Endodermal cell (in vitro differentiated cells): Measurements from ENCODE around the gene KCNB1. TPM values are rescaled to one million over a fixed set of nuclear protein-coding genes. Genes with fewer than 3 reads are reported as not detected.

ENCODE experiments used
- DNase-seq: peaks from one replicate; pipeline ENCODE4 v3.0.0-alpha.2; 2017
- H3K27ac ChIP-seq: 2 replicates; pipeline ENCODE4 v1.5.1; 2013; ENCODE audit warnings: mild to moderate bottlenecking, low read depth, low read length, moderate library complexity
- H3K27me3 ChIP-seq: 2 replicates; pipeline ENCODE4 v1.6.1; 2013; ENCODE audit warnings: mild to moderate bottlenecking, low read length, moderate library complexity; ENCODE audit not compliant: insufficient read depth, control insufficient read depth, poor library complexity, severe bottlenecking
- H3K36me3 ChIP-seq: 2 replicates; pipeline ENCODE4 v1.7.0; 2013; ENCODE audit warnings: mild to moderate bottlenecking, low read length, moderate library complexity; ENCODE audit not compliant: control insufficient read depth, insufficient read depth
- H3K4me1 ChIP-seq: one replicate; pipeline ENCODE4 v1.7.0; 2013; ENCODE audit warnings: low read length; ENCODE audit not compliant: control insufficient read depth, insufficient read depth
- H3K4me3 ChIP-seq: 2 replicates; pipeline ENCODE4 v1.5.1; 2013; ENCODE audit warnings: mild to moderate bottlenecking, low read length, moderate library complexity
- H3K9ac ChIP-seq: 2 replicates; pipeline ENCODE4 v1.6.1; 2013; ENCODE audit warnings: mild to moderate bottlenecking, low read length, moderate library complexity; ENCODE audit not compliant: poor library complexity, severe bottlenecking; ENCODE audit errors: extremely low read depth
- H3K9me3 ChIP-seq: 2 replicates; pipeline ENCODE4 v1.6.1; 2013; ENCODE audit warnings: mild to moderate bottlenecking, low read length, moderate library complexity; ENCODE audit not compliant: control insufficient read depth
- H3K27ac Mint-ChIP-seq: 2 replicates; pipeline ENCODE4 v1.8.0; 2020; ENCODE audit warnings: mixed read lengths
- H3K27me3 Mint-ChIP-seq: 2 replicates; pipeline ENCODE4 v1.8.0; 2021; ENCODE audit warnings: mild to moderate bottlenecking, mixed read lengths; ENCODE audit not compliant: insufficient read depth
- H3K36me3 Mint-ChIP-seq: 2 replicates; pipeline ENCODE4 v1.8.0; 2020; ENCODE audit warnings: low read depth, mixed read lengths
- H3K4me1 Mint-ChIP-seq: 2 replicates; pipeline ENCODE4 v1.8.0; 2020; ENCODE audit warnings: mixed read lengths
- H3K4me3 Mint-ChIP-seq: 2 replicates; pipeline ENCODE4 v1.8.0; 2020; ENCODE audit warnings: mild to moderate bottlenecking, moderate library complexity, mixed read lengths
- H3K9me3 Mint-ChIP-seq: 2 replicates; pipeline ENCODE4 v1.8.0; 2020; ENCODE audit warnings: mild to moderate bottlenecking, mixed read lengths
- CTCF ChIP-seq: fragments of 200-600 bp; sonication (generic); conservative IDR thresholded peaks from 2 replicates; pipeline ENCODE4 v1.5.0; 2021; ENCODE audit warnings: antibody characterized with exemption, mild to moderate bottlenecking
- WGBS, 2 experiments: methylation state at CpG; one replicate each; pipeline versions ENCODE4 v1.1.5 to v1.1.7; 2013; ENCODE audit warnings: missing lambda C conversion rate in 2 of 2, mixed read lengths in 1 of 2; ENCODE audit not compliant: insufficient coverage in 1 of 2, insufficient read length in 1 of 2; 5-methylcytosine and 5-hydroxymethylcytosine counted together
- total RNA-seq, 2 donors: library from RNA; stranded (reverse); fragmentation: NEBNext Ultra II Directional in 1 of 2; extraction: Animal tissue kit (Norgen Biotek cat#: 25700) in 1 of 2; gene quantifications; 2 replicates in 1 of 2; 3 replicates in 1 of 2; pipeline ENCODE4 v1.2.1, GENCODE V29; 2021

Gene KCNB1
- total RNA-seq, 2 donors from 2014 or later = 0.46 to 0.84 TPM

DNA sequence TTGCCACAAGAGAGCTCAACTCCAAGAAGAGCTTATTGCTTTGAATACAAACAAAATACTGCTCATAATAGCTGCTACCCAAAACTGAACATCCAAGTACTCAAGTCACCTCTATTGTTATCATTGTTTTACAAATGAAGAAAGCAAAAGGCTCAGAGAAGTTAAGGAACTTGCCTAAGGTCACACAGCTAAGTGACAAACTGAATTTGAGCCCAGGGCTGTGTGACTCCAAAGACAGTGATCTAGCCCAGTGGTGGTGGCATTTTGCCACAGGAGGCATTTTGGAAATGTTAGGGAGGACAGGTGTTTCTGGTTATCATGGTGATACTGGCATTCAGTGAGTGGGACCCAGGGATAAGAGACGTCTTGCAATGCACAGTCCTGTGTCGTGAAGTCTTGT lies 79.5 kb downstream of the KCNB1 start:
- no peak for DNase-seq
- no peaks in the 10 kb centered on the region for H3K27me3 Mint-ChIP-seq
- H3K4me3 Mint-ChIP-seq = no peak overlapping the region
- Histone ChIP-seq H3K4me1 (no peaks in the 10 kb centered on the region), H3K9me3 (peaks cover 7% of the 10 kb centered on the region), H3K4me3 (no peak overlapping the region), H3K36me3 (no peaks in the 10 kb centered on the region), H3K9ac (no peak overlapping the region), H3K27me3 (no peaks in the 10 kb centered on the region), H3K27ac (no peak overlapping the region)
- no peak overlapping the region for H3K27ac Mint-ChIP-seq
- 91 to 100% methylated on average over 2 of the region's 2 CpGs for WGBS, 2 experiments
- TF ChIP-seq CTCF = no peak
- peaks cover 4% of the 10 kb centered on the region for H3K9me3 Mint-ChIP-seq
- H3K36me3 Mint-ChIP-seq = no peaks in the 10 kb centered on the region
- H3K4me1 Mint-ChIP-seq = peaks cover 9% of the 10 kb centered on the region

- Mint-ChIP-seq H3K27ac (no peak overlapping the region), H3K27me3 (no peaks in the 10 kb centered on the region), H3K4me1 (peaks cover 7% of the 10 kb centered on the region), H3K36me3 (no peaks in the 10 kb centered on the region), H3K4me3 (no peak overlapping the region), H3K9me3 (peaks cover 4% of the 10 kb centered on the region)
- H3K9me3 ChIP-seq = peaks cover 7% of the 10 kb centered on the region
- TF ChIP-seq CTCF = no peak
- no peaks in the 10 kb centered on the region for H3K4me1 ChIP-seq
- WGBS, 2 experiments = 75 to 87% methylated on average over 1 to 3 of the region's 3 CpGs
- no peaks in the 10 kb centered on the region for H3K27me3 ChIP-seq
- H3K36me3 ChIP-seq = no peaks in the 10 kb centered on the region
- no peak overlapping the region for H3K9ac ChIP-seq
- no peak overlapping the region for H3K4me3 ChIP-seq
- no peak overlapping the region for H3K27ac ChIP-seq
- no peak for DNase-seq
Measured at GRCh38 chr20:49400904-49401303, 81.6 kb downstream of the KCNB1 start.

GRCh38 chr20:49400410-49400809 lies 82.1 kb downstream of the KCNB1 start:
- Mint-ChIP-seq H3K27me3 (no peaks in the 10 kb centered on the region), H3K36me3 (no peaks in the 10 kb centered on the region), H3K27ac (no peak overlapping the region), H3K9me3 (peaks cover 4% of the 10 kb centered on the region), H3K4me1 (peaks cover 4% of the 10 kb centered on the region), H3K4me3 (no peak overlapping the region)
- TF ChIP-seq CTCF = no peak
- no peaks in the 10 kb centered on the region for H3K4me1 ChIP-seq
- H3K36me3 ChIP-seq = no peaks in the 10 kb centered on the region
- H3K4me3 ChIP-seq = no peak overlapping the region
- 89 to 91% methylated on average over 7 of the region's 7 CpGs for WGBS, 2 experiments
- DNase-seq = no peak
- no peak overlapping the region for H3K27ac ChIP-seq
- no peak overlapping the region for H3K9ac ChIP-seq
- peaks cover 7% of the 10 kb centered on the region for H3K9me3 ChIP-seq
- no peaks in the 10 kb centered on the region for H3K27me3 ChIP-seq
